GM20431 (cell line): ENCODE results near the gene AOAH.
"Not testable (repeated sequence)": the region's sequence is repeated elsewhere in the genome, so short reads cannot be mapped to it uniquely, and the experiment has no call there.

Experiments used
- in situ Hi-C: fragments of 300-500 bp; cut with MseI, MboI; formaldehyde crosslinking; loops from one replicate; pipeline ENCODE4 v1.15.0; 2020; ENCODE audit warnings: low sequenced_read_pairs; ENCODE audit not compliant: unreplicated experiment

AOAH gene

GRCh38 chr7:36739351-36739750 lies 15.1 kb upstream of the AOAH start:
- in situ Hi-C loops = no loop called here

DNA sequence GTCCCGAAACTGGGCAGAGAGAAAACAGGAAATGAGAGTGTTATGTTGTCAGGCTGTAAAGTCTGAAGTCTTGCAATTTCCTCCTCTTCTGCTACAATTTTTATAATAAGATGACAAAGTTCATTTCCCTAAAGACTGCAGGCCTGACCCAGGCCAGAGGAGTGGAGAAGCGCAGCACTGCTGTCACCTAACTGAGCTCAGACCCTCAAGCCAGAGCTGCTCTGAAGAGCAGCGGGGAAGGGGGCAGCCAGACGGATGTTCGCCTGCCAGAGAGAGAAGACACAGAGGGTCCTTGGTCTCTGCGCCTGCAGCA lies 12.6 kb upstream of the AOAH start:
- in situ Hi-C loops = no loop called here

DNA sequence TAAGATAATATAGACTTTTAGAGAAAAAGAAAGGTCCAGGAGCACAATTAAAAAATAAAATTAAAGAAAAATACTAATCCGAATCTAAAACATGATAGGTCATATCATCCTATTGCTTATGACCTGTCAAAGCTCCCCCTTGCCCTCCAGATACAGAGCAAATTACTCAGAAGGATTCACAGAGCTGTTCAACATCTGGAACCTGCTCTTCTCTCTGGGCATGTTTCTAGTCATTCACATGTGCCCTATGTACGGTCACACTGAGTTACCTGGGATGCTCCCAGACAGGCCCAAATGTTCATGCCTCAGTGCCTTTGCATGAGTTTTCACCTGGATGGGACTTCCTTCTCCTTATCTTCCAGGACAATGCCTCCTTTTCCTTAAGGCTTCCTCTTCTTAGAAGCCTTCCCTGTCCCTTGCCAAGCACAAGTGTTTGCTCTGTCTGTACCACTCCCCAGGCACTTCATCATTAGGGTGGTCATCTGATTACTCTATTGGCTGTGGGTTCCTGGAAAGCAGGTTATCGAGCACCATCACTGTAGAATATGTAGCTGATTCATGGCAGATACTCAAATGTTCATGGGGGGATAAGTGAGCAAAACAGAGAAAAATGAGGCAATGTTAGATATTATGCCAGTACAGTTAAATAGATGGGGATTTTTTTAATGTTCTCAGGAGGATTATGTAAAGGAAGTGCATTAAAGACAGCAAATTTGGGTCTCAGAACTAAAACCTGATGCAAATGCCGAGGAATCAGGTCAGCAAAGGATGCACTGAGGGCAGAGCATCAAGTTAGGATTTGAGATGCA lies 12.0 kb upstream of the AOAH start:
- in situ Hi-C loops = no loop called here

GRCh38 chr7:36735172-36735571 lies 10.9 kb upstream of the AOAH start:
- in situ Hi-C loops = no loop called here

GRCh38 chr7:36734731-36735130 lies 10.4 kb upstream of the AOAH start:
- in situ Hi-C loops = no loop called here

DNA sequence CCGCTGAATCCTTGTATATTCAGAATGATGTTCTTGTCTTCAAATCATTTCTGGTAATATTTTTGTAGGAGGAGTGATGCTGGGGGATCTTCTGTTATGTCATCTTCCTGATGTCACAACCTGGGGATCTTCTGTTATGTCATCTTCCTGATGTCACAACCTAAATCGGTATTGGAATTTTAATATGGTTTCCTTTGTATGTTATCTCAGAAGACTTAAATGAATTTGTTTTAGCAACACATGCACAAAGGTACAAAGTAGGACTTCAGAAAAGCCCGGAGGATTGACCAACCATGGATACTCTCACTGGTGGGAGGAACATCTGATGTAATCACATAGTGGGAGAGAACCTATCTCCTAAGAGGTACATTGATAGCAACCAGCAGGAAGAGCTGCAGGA lies 9.1 kb upstream of the AOAH start:
- in situ Hi-C loops = no loop called here

DNA sequence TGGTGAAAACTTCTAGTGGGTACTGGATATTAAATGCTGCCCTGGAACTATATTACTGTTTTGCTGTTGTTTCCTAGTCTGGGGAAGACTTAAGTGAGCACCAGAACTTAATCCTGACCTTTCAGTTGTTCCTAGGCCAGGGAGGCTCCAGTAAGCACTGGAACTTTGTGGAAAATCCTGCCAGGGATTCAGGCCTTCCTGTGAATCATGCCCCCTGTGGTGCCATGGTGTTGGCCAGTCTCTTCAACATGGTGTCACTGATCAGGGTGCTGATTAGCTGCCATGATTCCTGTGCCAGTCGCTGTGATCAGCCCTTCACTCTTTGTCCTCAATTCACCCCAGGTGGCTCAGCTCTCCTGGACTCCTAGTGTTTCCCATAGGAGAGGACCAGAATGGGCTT lies 8.5 kb upstream of the AOAH start:
- in situ Hi-C loops = no loop called here

- in situ Hi-C loops = no loop called here
Measured at GRCh38 chr7:36730046-36730445, 5.8 kb upstream of the AOAH start.

GRCh38 chr7:36728143-36728542 lies 3.8 kb upstream of the AOAH start:
- in situ Hi-C loops = no loop called here

GRCh38 chr7:36726806-36727503 lies 2.7 kb upstream of the AOAH start:
- in situ Hi-C loops = no loop called here

- in situ Hi-C loops = no loop called here
Measured at GRCh38 chr7:36726311-36726710, 2.0 kb upstream of the AOAH start.

- in situ Hi-C loops = no loop called here
Measured at GRCh38 chr7:36724996-36725395, 702 bp upstream of the AOAH start.

GRCh38 chr7:36723291-36723690 lies 1.0 kb downstream of the AOAH start:
- in situ Hi-C loops = no loop called here

GRCh38 chr7:36719083-36719632 lies 5.1 kb downstream of the AOAH start:
- in situ Hi-C loops = no loop called here

GRCh38 chr7:36717586-36717985 lies 6.7 kb downstream of the AOAH start:
- in situ Hi-C loops = no loop called here

DNA sequence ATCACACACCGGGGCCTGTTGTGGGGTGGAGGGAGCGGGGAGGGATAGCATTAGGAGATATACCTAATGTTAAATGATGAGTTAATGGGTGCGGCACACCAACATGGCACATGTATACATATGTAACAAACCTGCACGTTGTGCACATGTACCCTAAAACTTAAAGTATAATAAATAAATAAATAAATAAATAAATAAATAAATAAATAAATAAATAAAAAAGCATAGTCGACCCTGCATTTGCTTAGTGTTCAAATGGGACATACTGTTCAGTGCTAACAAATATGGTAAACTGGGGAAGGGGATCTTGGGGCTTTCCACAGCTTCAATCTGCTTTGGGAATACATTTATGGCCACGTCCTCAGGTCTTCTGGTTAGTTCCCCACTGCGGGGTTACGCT lies 7.5 kb downstream of the AOAH start:
- in situ Hi-C loops = not testable (repeated sequence)

- in situ Hi-C loops = no loop called here
Measured at GRCh38 chr7:36712015-36712414, 12.3 kb downstream of the AOAH start.

DNA sequence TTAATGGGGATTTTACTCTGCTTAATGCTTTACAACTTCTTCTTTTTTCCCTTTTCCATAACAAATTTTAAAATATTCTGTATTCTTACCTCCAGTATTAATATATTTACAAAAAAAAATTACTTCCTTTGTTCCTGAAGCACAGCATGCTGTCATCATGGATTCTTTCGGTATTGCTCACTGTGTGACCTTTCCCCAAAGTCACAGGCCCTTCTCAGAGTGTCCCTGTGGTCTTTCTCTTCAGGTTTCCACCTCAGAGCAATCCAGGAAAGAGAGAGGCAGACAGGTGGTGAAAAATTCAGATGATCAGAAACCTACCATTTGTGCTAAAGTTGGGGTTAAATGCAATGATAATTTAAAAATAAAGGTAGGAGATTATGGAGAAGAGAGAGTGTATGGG lies 13.0 kb downstream of the AOAH start:
- in situ Hi-C loops = no loop called here

- in situ Hi-C loops = no loop called here
Measured at GRCh38 chr7:36710186-36710791, 14.0 kb downstream of the AOAH start.

DNA sequence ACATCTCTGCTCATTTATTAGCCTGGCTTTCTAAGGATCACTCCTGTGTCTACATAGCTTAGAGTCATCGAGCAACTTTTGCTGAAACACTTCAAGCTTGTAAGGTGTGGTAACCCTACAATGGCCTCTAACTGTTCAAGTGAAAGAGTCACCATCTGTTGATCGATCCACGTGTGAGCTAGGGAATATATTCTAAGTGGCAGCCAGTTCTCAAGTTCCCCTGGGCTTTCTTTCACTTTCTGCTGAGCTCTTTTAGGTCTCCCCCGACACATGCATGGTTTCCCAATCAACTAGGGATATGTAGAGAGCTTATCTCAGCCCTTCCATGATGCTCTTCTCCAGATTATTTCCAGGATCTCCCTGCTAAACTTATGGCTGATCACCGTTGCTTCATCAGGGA lies 15.5 kb downstream of the AOAH start:
- in situ Hi-C loops = no loop called here

- in situ Hi-C loops = no loop called here
Measured at GRCh38 chr7:36707898-36708297, 16.4 kb downstream of the AOAH start.
